GM19438 (cell line): ENCODE results near the gene HAPLN1.
A peak's percentile ranks its signal among the peaks of the same experiment; 100 is the strongest.
"Not testable (repeated sequence)": the region's sequence is repeated elsewhere in the genome, so short reads cannot be mapped to it uniquely, and the experiment has no call there.

ENCODE experiments used
- ATAC-seq: cut with Tn5 transposase; IDR thresholded peaks from one replicate; pipeline ENCODE4 v1.9.1; 2021; ENCODE audit warnings: low read depth; ENCODE audit not compliant: unreplicated experiment

Gene HAPLN1

GRCh38 chr5:83720836-83721537, at the start of gene HAPLN1:
Gene HAPLN1, minus strand, starts transcription at chr5:83720855. Its CDS starts 47,332 bp downstream, at chr5:83673523.
- ATAC-seq: no peak

- no peak for ATAC-seq
Observed at GRCh38 chr5:83767409-83767992, 46.8 kb upstream of the HAPLN1 start.

- ATAC-seq: no peak
Observed at GRCh38 chr5:83764101-83764500, 43.4 kb upstream of the HAPLN1 start.

- ATAC-seq: no peak
Observed at GRCh38 chr5:83760579-83760978, 39.9 kb upstream of the HAPLN1 start.

- ATAC-seq: no peak
Observed at GRCh38 chr5:83752700-83753099, 32.0 kb upstream of the HAPLN1 start.

- ATAC-seq: no peak
Observed at GRCh38 chr5:83751201-83751600, 30.5 kb upstream of the HAPLN1 start.

GRCh38 chr5:83750749-83751148, 30.1 kb upstream of the HAPLN1 start:
- ATAC-seq: no peak

- ATAC-seq: no peak
Observed at GRCh38 chr5:83745816-83746215, 25.2 kb upstream of the HAPLN1 start.

- no peak for ATAC-seq
Observed at GRCh38 chr5:83744821-83745220, 24.2 kb upstream of the HAPLN1 start.

GRCh38 chr5:83742089-83742488, 21.4 kb upstream of the HAPLN1 start:
- no peak for ATAC-seq

- ATAC-seq: no peak
Observed at GRCh38 chr5:83741571-83741970, 20.9 kb upstream of the HAPLN1 start.

- no peak for ATAC-seq
Observed at GRCh38 chr5:83740741-83741140, 20.1 kb upstream of the HAPLN1 start.

- not testable (repeated sequence) for ATAC-seq
Observed at GRCh38 chr5:83736169-83736568, 15.5 kb upstream of the HAPLN1 start.

- not testable (repeated sequence) for ATAC-seq
Observed at GRCh38 chr5:83735058-83735457, 14.4 kb upstream of the HAPLN1 start.

- ATAC-seq: no peak
Observed at GRCh38 chr5:83731638-83732037, 11.0 kb upstream of the HAPLN1 start.

- no peak for ATAC-seq
Observed at GRCh38 chr5:83729362-83729761, 8.7 kb upstream of the HAPLN1 start.

- ATAC-seq: no peak
Observed at GRCh38 chr5:83726912-83727311, 6.3 kb upstream of the HAPLN1 start.

GRCh38 chr5:83724935-83725334, 4.3 kb upstream of the HAPLN1 start:
- ATAC-seq: no peak

- no peak for ATAC-seq
Observed at GRCh38 chr5:83724001-83724400, 3.3 kb upstream of the HAPLN1 start.

- no peak for ATAC-seq
Observed at GRCh38 chr5:83723031-83723430, 2.4 kb upstream of the HAPLN1 start.

GRCh38 chr5:83721953-83722901, 1.6 kb upstream of the HAPLN1 start:
- ATAC-seq: peak; percentile 63
